Peyer's patch (tissue), 4 donors: ENCODE data around the gene ELF4.

Experiments used
- CTCF ChIP-seq, 6 experiments: fragments of 450-650 bp in 4 of 6; fragments of 200-600 bp in 2 of 6; sonication (generic) in 1 of 6; IDR thresholded peaks; one replicate each; pipeline ENCODE4 v1.5.1; 2017 to 2019; ENCODE audit warnings: antibody characterized with exemption in 6 of 6, mild to moderate bottlenecking in 3 of 6, moderate library complexity in 1 of 6
- POLR2A ChIP-seq, 2 donors: fragments of 450-650 bp; IDR thresholded peaks; one replicate each; pipeline ENCODE4 v1.5.1; 2017; ENCODE audit warnings: antibody characterized with exemption in 2 of 2, mild to moderate bottlenecking in 2 of 2, moderate library complexity in 2 of 2

- TF ChIP-seq POLR2A (IDR thresholded peaks at IDR 0.05) (no peak), CTCF (IDR thresholded peaks at IDR 0.05) (no peak)
Observed at GRCh38 chrX:130018143-130018542, 92.2 kb downstream of the ELF4 start.
